CD14-positive monocyte (primary cell): ENCODE results near the gene BMAL2. TPM values are rescaled to one million over a fixed set of nuclear protein-coding genes. Genes with fewer than 3 reads are reported as not detected.

Experiments
- DNase-seq, 3 donors: peaks; one replicate each; pipeline ENCODE4 v3.0.0-alpha.2; 2011 to 2022
- H2AFZ ChIP-seq: 2 replicates; pipeline ENCODE4 v1.6.0; 2012; ENCODE audit warnings: mild to moderate bottlenecking, low read depth, low read length, inconsistent platforms; ENCODE audit not compliant: insufficient read depth, poor library complexity, severe bottlenecking
- H3K27ac ChIP-seq, 2 donors: 1 replicate in 1 of 2; 2 replicates in 1 of 2; pipeline ENCODE4 v1.5.1; 2012 to 2013; ENCODE audit warnings: low read length in 2 of 2, control low read depth in 1 of 2, inconsistent platforms in 1 of 2, low read depth in 1 of 2, mild to moderate bottlenecking in 1 of 2
- H3K27me3 ChIP-seq, 2 donors: one replicate each; pipeline versions ENCODE4 v1.6.0 to v1.6.1; 2011 to 2013; ENCODE audit warnings: low read length in 2 of 2; ENCODE audit not compliant: control insufficient read depth in 2 of 2, insufficient read depth in 2 of 2
- H3K36me3 ChIP-seq, 2 donors: replicated peaks in 1 of 2; 1 replicate in 1 of 2; 2 replicates in 1 of 2; pipeline versions ENCODE4 v1.5.1 to v1.6.1; 2012 to 2013; ENCODE audit warnings: low read length in 2 of 2, control low read depth in 1 of 2, inconsistent platforms in 1 of 2, mild to moderate bottlenecking in 1 of 2; ENCODE audit not compliant: insufficient read depth in 2 of 2, control insufficient read depth in 1 of 2
- H3K4me1 ChIP-seq, 2 donors: 1 replicate in 1 of 2; 2 replicates in 1 of 2; pipeline versions ENCODE4 v1.5.1 to v1.6.1; 2012 to 2013; ENCODE audit warnings: low read length in 2 of 2, control low read depth in 1 of 2, inconsistent platforms in 1 of 2, mild to moderate bottlenecking in 1 of 2, moderate library complexity in 1 of 2; ENCODE audit not compliant: insufficient read depth in 2 of 2, control insufficient read depth in 1 of 2
- H3K4me2 ChIP-seq: replicated peaks from 2 replicates; pipeline ENCODE3; 2012; ENCODE audit warnings: low read length, moderate library complexity, mild to moderate bottlenecking; ENCODE audit not compliant: poor library complexity, severe bottlenecking; ENCODE audit errors: extremely low read depth
- H3K4me3 ChIP-seq, 3 experiments: fragments of 200-600 bp in 1 of 3; sonication (generic) in 1 of 3; replicated peaks in 1 of 3; 1 replicate in 2 of 3; 2 replicates in 1 of 3; pipeline ENCODE4 v1.5.1; 2011 to 2013; ENCODE audit warnings: low read length in 3 of 3, mild to moderate bottlenecking in 3 of 3, control low read depth in 2 of 3, low read depth in 2 of 3, inconsistent platforms in 1 of 3, moderate library complexity in 1 of 3
- H3K79me2 ChIP-seq: 2 replicates; pipeline ENCODE4 v1.6.0; 2012; ENCODE audit warnings: mild to moderate bottlenecking, control low read depth, inconsistent platforms, low read length, moderate library complexity; ENCODE audit not compliant: insufficient read depth
- H3K9ac ChIP-seq: 2 replicates; pipeline ENCODE4 v1.6.0; 2017; ENCODE audit warnings: low read length, mild to moderate bottlenecking; ENCODE audit not compliant: insufficient read depth, poor library complexity, severe bottlenecking
- H3K9me3 ChIP-seq, 2 donors: replicated peaks in 1 of 2; 1 replicate in 1 of 2; 2 replicates in 1 of 2; pipeline versions ENCODE4 v1.5.1 to v1.6.1; 2012 to 2013; ENCODE audit warnings: low read length in 2 of 2, control low read depth in 1 of 2; ENCODE audit not compliant: control insufficient read depth in 1 of 2, insufficient read depth in 1 of 2
- H4K20me1 ChIP-seq: 2 replicates; pipeline ENCODE4 v1.6.0; 2012; ENCODE audit warnings: mild to moderate bottlenecking, low read length, control low read depth, moderate library complexity; ENCODE audit not compliant: insufficient read depth
- H3K27ac Mint-ChIP-seq, 7 donors: one replicate each; pipeline ENCODE4 v1.8.0; 2020; ENCODE audit warnings: mild to moderate bottlenecking in 7 of 7, mixed read lengths in 7 of 7, moderate library complexity in 6 of 7, inconsistent platforms in 2 of 7
- H3K27me3 Mint-ChIP-seq, 3 donors: one replicate each; pipeline ENCODE4 v1.8.0; 2021 to 2022; ENCODE audit warnings: low read depth in 3 of 3, mild to moderate bottlenecking in 3 of 3, mixed read lengths in 3 of 3, moderate library complexity in 3 of 3, inconsistent platforms in 1 of 3
- H3K36me3 Mint-ChIP-seq, 2 donors: one replicate each; pipeline ENCODE4 v1.8.0; 2020; ENCODE audit warnings: mixed read lengths in 2 of 2, inconsistent platforms in 1 of 2, mild to moderate bottlenecking in 1 of 2
- H3K4me1 Mint-ChIP-seq: one replicate; pipeline ENCODE4 v1.8.0; 2020; ENCODE audit warnings: mild to moderate bottlenecking, mixed read lengths
- H3K4me3 Mint-ChIP-seq, 2 donors: one replicate each; pipeline ENCODE4 v1.8.0; 2020; ENCODE audit warnings: mild to moderate bottlenecking in 2 of 2, mixed read lengths in 2 of 2, moderate library complexity in 1 of 2
- H3K9me3 Mint-ChIP-seq, 7 donors: one replicate each; pipeline ENCODE4 v1.8.0; 2020 to 2022; ENCODE audit warnings: mixed read lengths in 7 of 7, mild to moderate bottlenecking in 6 of 7, moderate library complexity in 6 of 7, inconsistent platforms in 2 of 7
- CTCF ChIP-seq: fragments of 200-600 bp; IDR thresholded peaks from one replicate; pipeline ENCODE4 v1.8.0; 2022; ENCODE audit warnings: antibody characterized with exemption, mild to moderate bottlenecking
- WGBS: methylation state at CpG from one replicate; pipeline ENCODE4 v1.1.5; 2013; ENCODE audit warnings: missing lambda C conversion rate; ENCODE audit not compliant: insufficient coverage; 5-methylcytosine and 5-hydroxymethylcytosine counted together
- intact Hi-C, 2 donors: fragments of 100-400 bp; cut with micrococcal nuclease; formaldehyde crosslinking; loops; one replicate each; pipeline versions ENCODE4 v1.15.0 to v1.15.1; 2023
- polyA plus RNA-seq, 3 donors: library from polyadenylated mRNA; depleted of rRNA in 1 of 3; unstranded in 2 of 3; stranded (reverse) in 1 of 3; fragments of 300-500 nt in 2 of 3; fragments of >200 nt in 1 of 3; fragmentation: Illumina TruSeq in 2 of 3; gene quantifications; 1 replicate in 2 of 3; 2 replicates in 1 of 3; pipeline ENCODE4 v1.2.3, GENCODE V29; 2012 to 2021

BMAL2 gene
- polyA plus RNA-seq, 3 donors = 0.55 to 2.1 (median 1.8) TPM

GRCh38 chr12:27367078-27367477 is 34.4 kb downstream of the BMAL2 start:
- peaks cover 0 to 3% of the 10 kb centered on the region in 2 donors for H3K36me3 Mint-ChIP-seq
- no peak overlapping the region for H3K4me3 Mint-ChIP-seq
- H3K4me2 ChIP-seq = no peak overlapping the region
- WGBS = 93% methylated on average over 3 of the region's 6 CpGs
- H4K20me1 ChIP-seq = no peaks in the 10 kb centered on the region
- no peak overlapping the region for H3K27ac ChIP-seq
- H3K36me3 ChIP-seq = no peaks in the 10 kb centered on the region
- H3K9ac ChIP-seq = no peak overlapping the region
- no peaks in the 10 kb centered on the region for H3K9me3 ChIP-seq
- H3K4me1 Mint-ChIP-seq = no peaks in the 10 kb centered on the region
- TF ChIP-seq CTCF = no peak
- no peaks in the 10 kb centered on the region for H3K27me3 ChIP-seq
- H2AFZ ChIP-seq = no peak overlapping the region
- no peaks in the 10 kb centered on the region for H3K4me1 ChIP-seq
- peaks cover 0 to 2% (median 1%) of the 10 kb centered on the region in 3 donors for H3K27me3 Mint-ChIP-seq
- H3K4me3 ChIP-seq = no peak overlapping the region
- no peaks in the 10 kb centered on the region for H3K79me2 ChIP-seq
- no peaks in the 10 kb centered on the region for H3K9me3 Mint-ChIP-seq
- no peak overlapping the region for H3K27ac Mint-ChIP-seq
- intact Hi-C loops = no loop called here
- no peak for DNase-seq

GRCh38 chr12:27382171-27382795 is 49.6 kb downstream of the BMAL2 start:
- peaks cover 0 to 1% (median 0%) of the 10 kb centered on the region in 3 donors for H3K27me3 Mint-ChIP-seq
- H4K20me1 ChIP-seq = no peaks in the 10 kb centered on the region
- intact Hi-C loops = no loop called here
- peaks cover 2% of the 10 kb centered on the region for H3K4me1 Mint-ChIP-seq
- TF ChIP-seq CTCF = no peak
- H3K4me3 Mint-ChIP-seq = no peak overlapping the region
- no peak overlapping the region for H3K27ac Mint-ChIP-seq
- H3K4me2 ChIP-seq = no peak overlapping the region
- no peak overlapping the region for H3K4me3 ChIP-seq
- no peaks in the 10 kb centered on the region for H3K36me3 ChIP-seq
- no peak overlapping the region for H3K9ac ChIP-seq
- no peaks in the 10 kb centered on the region for H3K9me3 ChIP-seq
- peaks cover 0 to 3% (median 0%) of the 10 kb centered on the region in 7 donors for H3K9me3 Mint-ChIP-seq
- H3K36me3 Mint-ChIP-seq = no peaks in the 10 kb centered on the region
- 85% methylated on average over 7 of the region's 9 CpGs for WGBS
- no peaks in the 10 kb centered on the region for H3K79me2 ChIP-seq
- H3K4me1 ChIP-seq = no peaks in the 10 kb centered on the region
- no peak overlapping the region for H2AFZ ChIP-seq
- no peaks in the 10 kb centered on the region for H3K27me3 ChIP-seq
- H3K27ac ChIP-seq = no peak overlapping the region
- DNase-seq = no peak

Other genes with a start within 250 kb of the BMAL2 start
- gene STK38L, start 88.5 kb upstream of the BMAL2 start, polyA plus RNA-seq = 10 to 100 TPM; 20.0 to 29.5 (median 20.5) TPM
- 10 to 100 TPM in 1 of 3 donors, not detected in 2; 17.4 TPM for gene SMCO2, start 113.9 kb downstream of the BMAL2 start, polyA plus RNA-seq
- gene PPFIBP1, start 191.4 kb downstream of the BMAL2 start, polyA plus RNA-seq = under 1 TPM; 0.25 to 0.79 (median 0.53) TPM